ENCODE results near the gene SKAP2.

DNA sequence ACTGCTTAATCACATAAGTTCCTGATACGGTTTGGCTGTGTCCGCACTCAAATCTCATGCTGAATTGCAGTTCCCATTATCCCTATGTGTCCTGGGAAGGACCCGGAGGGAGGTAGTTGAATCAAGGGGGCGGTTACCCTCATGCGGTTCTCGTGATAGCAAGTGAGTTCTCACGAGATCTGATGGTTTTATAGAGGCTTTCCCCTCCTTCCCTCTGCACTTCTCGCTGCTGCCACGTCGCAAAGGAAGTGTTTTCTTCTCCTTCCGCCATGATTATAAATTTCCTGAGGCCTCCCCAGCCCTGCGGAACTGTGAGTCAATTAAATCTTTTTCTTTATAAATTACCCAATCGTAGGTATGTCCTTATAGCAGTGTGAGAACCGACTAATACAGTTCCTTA is 226.2 kb downstream of the SKAP2 start:
- TF ChIP-seq, protein P1, sequence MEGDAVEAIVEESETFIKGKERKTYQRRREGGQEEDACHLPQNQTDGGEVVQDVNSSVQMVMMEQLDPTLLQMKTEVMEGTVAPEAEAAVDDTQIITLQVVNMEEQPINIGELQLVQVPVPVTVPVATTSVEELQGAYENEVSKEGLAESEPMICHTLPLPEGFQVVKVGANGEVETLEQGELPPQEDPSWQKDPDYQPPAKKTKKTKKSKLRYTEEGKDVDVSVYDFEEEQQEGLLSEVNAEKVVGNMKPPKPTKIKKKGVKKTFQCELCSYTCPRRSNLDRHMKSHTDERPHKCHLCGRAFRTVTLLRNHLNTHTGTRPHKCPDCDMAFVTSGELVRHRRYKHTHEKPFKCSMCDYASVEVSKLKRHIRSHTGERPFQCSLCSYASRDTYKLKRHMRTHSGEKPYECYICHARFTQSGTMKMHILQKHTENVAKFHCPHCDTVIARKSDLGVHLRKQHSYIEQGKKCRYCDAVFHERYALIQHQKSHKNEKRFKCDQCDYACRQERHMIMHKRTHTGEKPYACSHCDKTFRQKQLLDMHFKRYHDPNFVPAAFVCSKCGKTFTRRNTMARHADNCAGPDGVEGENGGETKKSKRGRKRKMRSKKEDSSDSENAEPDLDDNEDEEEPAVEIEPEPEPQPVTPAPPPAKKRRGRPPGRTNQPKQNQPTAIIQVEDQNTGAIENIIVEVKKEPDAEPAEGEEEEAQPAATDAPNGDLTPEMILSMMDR (IDR thresholded peaks at IDR 0.05) = no peak
- no peak for TF ChIP-seq POLR2A (IDR thresholded peaks at IDR 0.05)
